HG03378 (cell line): ENCODE results near the gene DYNLRB1.

Experiments used
- ATAC-seq: cut with Tn5 transposase; IDR thresholded peaks from one replicate; pipeline ENCODE4 v1.9.1; 2021; ENCODE audit warnings: mild to moderate bottlenecking, moderate library complexity; ENCODE audit not compliant: unreplicated experiment

The DYNLRB1 gene

DNA sequence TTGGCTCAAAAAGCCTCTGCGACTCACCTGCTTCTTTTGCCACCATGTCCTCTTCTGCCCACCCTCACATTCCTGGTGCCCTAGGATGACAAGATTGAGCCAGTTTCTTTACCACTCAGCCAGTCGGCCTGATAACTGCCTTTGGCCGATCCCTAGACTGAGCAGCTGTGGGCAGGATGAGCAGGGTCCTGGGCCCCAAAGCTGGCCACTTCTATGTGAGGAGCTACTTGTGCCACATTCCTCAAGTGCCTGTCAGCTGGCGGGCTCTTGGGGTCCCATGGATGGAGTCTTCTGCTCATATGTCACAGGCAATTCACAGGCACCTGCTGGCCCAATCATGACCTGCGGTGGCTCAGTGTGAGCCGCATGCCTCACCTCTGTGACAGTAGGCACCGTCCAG is 16.5 kb downstream of the DYNLRB1 start:
- ATAC-seq = no peak

GRCh38 chr20:34534391-34535165 is 18.4 kb downstream of the DYNLRB1 start:
- ATAC-seq = no peak

GRCh38 chr20:34535301-34535840 is 19.1 kb downstream of the DYNLRB1 start:
- ATAC-seq = no peak

DNA sequence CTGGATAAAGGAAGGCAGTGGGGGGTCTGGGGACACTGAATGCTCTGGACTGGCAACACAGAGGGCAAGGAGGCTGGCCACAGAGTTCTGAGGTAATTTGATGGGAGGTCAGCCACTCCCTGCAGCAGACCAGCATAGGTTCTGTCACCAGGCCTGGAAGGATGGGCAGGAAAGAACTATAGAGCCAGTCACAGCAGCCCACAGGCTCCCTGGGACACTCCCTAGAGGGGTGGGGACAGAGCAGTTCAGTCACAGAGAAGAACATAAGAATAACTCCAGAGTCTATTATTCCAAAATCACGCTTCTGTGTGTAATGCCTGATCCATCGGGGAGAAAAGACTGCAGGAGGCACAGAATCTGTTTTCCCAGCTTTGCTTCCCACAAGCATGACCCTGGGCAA is 19.6 kb downstream of the DYNLRB1 start:
- ATAC-seq = no peak

DNA sequence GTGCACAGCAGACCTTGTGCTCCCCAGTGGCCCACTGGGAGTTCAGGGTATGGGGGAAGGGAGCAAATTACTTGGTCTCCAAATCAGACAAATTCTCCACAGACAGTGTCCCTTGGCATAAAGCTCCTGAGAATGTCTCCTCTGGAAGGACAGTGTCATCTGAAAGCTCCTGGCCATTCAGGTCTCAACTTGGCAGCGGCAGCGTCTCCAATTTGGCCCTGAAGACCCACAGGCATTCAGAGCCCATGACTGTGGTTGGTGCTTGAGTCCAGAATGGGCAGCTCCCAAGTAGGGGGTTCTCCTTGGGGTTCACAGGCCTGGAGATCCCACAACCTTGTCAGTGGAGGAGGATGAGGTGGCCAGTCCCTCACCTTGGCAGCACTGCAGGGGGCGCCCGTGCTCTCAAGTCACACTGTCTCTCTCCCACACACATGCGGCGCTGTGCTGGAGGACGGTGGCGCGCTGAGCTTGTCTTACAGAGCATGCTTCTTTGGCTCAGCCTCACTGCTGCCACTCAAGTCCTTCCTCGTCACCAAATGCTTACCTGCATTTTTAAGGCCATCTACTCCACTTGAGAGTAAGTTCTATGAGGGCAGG is 20.7 kb downstream of the DYNLRB1 start:
- ATAC-seq = no peak

DNA sequence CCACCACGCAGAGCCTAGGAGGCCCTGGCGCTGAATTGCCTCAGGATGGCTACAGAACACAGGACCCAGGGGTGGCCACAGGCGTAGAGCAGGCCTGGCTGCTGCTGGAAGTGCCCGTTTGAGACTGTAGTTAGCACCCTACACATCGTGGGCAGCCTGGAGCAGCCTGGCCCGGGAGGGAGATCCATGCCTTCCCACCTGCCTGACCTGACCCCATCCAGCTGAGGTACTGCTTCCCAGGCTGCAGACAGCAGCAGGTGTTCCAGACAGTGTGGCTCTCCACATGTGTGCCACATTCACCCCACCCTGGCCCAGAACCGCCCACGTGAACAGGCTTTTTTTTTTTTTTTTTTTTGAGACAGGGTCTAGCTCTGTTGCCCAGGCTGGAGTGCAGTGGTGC is 21.4 kb downstream of the DYNLRB1 start:
- no peak for ATAC-seq

DNA sequence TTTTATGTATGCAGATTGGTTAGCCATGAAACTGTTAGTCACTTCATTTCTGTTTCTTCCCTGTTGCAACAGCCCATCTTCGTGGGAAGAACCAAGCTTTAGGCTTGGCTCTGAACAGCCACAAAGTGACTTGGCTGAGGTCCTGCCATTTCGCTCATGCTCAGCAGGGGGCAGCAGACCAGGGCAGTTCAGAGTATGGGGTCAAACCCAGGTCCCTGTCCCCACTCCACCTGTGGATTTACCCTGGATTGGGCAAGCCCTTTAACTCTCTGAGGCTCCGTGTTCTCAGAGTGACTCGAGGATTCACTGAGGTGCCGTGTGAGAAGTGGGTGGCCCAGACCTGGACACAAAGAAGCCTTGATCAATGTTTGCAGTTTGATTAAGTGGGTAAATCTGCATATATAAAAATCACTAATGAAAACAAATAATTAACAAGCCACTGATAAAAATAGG is 22.5 kb downstream of the DYNLRB1 start:
- ATAC-seq = no peak

DNA sequence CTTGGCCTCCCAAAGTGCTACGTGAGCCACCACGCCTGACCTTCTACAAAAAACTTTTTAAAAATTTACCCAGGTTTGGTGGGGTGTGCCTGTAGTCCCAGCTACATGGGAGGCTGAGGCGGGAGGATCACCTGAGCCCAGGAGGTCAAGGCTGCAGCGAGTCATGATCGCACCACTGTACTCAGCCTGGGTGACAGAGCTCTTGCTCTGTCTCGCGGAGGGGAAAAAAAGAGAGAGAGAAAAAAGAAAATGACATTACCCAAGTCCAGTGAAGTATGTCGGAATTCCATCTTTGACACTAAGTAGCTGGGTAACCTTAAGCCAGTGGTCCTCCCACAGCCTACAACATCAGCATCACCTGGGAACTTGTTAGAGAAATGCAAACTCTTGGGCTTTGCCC is 23.5 kb downstream of the DYNLRB1 start:
- ATAC-seq = no peak

DNA sequence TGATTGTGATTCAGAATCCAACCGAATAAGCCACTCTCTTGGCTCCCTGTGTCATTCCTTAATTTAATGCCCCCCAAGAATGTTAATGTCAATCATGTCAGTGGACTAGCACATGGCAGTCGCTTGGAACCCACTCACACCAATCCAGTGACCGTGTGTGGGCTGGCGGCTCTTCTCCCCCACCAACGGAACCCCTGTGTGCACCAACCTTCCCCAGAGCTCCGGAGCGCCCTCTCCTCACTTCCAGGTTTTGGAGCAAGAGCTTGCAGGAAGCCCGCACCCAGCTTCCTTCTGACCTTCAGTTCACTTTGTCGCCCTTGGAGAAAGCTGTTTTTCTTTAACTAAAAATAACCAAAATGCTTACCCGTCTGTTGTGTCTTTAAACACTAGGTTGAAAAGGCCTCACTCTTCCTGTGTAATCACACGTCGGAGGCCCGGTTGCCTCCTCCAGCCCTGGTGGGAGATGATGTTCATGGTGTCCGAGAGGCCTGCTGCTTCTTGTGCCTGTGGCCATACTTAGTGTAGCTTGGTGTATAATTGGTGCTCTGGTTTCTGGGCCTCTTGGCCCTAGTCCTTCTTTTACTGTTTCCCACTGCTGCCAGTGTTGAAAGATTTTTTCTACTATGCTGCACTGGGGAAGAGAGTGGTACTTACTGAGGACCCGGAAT is 24.5 kb downstream of the DYNLRB1 start:
- ATAC-seq = no peak

DNA sequence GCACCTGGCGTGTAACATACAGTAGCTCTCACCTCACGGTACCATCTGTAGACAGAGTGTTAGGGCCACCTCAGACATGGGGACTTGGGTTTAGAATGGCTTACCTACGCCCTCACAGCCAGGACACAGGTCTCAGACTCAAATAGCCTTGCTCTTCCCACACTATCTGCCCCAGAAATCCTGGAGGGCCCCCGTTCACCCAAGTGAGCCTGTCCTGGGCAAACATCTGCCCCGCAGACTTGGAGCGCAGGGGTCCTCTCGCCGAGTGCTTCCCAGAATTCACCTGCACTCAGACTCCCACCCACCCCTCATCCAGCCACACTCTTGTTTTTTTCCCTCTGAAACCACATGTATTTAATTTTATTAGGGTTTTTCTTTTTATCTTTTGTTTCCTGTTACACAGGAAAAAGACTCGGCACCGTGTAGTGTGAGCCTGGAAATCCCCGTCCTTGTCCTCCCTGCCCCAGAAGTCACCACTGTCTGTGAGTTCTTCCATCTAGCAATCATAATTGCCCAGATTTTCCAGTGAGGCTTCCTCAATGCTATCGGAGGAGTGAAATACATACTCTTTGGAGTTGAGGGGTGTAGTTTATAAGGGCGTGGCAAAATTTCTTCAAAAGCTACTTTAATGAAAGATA is 25.2 kb downstream of the DYNLRB1 start:
- no peak for ATAC-seq

GRCh38 chr20:34541917-34542316 is 25.7 kb downstream of the DYNLRB1 start:
- no peak for ATAC-seq

GRCh38 chr20:34542439-34542838 is 26.2 kb downstream of the DYNLRB1 start:
- no peak for ATAC-seq

DNA sequence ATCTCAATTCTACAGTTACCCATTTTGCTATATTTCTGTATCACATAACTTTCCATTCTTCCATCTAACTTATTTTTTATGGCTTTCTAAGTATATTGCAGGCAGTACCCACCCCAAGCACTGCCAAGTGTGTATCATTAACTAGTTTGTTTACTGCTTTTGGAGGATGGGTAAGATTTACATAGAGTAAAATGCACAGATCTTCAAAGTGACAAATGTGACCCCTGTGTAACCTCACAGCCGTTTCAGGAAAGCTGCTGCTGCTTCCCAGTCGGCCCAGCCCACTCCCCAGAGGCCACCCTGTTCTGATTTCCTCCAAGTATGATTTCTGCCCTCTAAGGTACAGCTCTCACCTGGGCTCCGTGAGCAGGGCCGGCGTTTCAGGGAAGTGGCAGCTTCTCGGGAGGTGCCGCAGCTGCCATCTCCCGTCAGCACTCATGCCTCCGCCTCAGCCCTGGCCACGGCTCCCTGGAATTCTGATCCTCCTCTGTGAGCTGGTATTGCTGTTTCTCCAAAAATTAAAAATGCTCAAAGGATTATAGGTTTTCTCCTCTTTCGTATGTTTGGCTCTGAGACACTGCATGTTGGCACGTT is 27.3 kb downstream of the DYNLRB1 start:
- ATAC-seq = no peak

DNA sequence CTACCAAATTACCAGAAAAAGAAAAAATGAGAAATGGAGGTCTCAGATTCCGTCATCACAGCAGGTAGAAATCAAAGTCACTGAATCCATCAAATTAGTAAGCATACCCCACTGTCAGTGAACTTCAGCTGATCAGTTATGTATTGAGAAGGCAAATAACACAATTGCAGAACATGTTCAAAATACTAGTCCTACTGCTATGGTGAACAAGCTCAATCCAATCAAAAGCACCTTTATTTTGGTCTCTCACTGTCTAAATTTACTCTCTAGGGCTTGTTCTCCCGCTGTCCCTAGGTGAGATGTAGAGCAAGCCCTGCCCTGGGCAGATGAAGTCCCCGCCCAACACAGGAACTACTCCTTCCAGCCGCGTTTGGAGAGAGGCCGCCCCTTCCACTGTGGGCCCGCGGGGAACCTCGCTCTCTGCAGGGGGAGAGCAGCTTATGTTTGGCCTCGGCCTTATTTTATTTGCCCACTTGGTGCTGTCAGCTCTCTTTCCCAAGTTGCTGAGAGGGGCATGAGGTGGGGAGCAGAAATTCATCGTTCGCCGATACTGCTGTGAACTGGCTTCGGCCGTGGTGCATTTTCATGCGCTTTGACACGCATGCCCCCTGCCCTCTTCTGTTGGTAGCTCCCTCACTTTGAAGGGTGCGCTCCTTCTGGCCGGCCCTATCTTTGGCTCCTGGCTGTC is 28.0 kb downstream of the DYNLRB1 start:
- no peak for ATAC-seq

DNA sequence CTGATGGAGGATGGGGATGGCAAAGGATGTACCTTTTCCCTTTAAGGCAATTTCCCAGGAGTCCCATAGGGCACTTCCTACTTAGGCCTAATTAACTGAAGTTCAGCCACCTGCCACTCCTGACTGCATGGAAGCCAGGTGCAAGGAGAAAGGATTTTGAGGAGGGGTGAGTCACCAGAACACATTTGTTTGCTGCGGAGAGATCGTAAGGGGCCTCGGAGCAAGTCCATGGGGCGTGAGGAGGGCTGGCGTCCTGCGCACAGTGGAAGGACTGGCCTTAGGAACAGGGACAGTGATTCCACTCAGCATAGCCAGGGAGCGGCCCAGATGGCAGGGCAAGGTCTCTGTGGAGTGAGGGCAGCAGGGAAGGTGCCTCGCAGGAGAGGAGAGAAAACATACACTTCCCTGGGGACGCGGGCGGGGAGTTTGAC is 30.5 kb downstream of the DYNLRB1 start:
- no peak for ATAC-seq

DNA sequence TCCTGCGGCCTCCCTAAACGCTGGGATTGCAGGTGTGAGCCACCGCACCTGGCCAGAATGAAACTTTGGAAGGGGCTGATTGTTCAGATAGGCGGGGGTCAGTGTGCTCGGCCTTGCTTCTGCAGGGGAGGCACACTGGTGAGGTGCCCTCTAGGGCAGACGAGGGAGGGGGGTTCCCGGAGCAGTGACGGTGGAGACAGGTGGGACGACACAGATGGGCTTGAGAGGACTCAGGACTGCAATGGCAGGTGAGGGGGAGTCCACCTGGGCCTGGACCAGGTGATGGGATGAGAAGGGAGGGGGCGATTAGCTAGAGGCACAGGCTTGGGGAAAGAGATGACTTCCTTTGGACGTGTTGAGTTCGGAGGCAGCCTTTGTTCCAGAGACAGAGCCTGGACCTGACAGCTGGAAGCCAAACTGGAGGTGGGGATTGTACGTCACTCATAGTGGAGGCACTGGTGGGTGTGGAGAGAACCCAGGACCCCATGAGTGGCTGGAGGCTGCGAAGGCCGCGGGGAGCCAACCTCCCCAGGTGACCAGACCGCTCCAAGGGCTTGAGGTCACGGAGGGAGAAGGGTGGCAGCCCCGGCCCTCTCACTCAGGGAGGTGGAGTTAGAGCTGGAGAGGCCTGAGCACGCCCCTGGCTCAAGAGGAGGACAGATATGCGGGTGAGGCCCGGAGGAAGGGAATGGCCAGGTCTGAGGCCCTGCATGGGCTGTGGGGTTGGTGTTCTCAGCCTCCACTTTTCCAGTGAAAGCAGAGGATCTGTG is 31.8 kb downstream of the DYNLRB1 start:
- no peak for ATAC-seq

DNA sequence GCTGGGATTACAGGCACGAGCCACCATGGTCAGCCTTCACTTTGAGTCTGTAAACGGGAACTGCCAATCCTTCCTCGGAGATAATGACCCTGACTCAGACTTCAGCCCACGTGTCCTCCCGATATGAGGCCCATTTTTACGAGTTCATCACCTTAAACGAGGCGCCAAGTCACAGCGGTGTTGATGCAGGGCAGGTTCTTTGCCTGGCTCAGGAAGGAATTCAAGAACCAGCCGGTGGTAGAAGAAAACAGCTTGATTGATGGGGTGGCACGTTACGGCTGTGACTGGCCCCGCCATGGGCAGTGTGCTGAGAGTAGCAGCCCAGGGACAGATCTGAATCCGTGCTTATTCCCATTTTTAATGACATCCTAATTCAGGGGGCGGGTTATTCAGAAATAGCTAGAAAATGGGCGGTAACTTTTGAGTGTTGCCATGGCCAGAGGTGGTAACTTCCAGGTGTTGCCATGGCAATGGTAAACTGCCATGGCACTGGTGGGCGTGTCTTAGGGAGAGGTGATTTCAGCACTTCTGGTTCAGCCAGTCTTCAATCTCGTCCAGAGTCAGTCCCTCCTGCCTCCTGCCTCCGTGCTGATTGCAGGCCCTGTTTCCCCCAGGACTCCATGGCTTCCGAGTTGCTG is 33.2 kb downstream of the DYNLRB1 start:
- ATAC-seq = no peak

DNA sequence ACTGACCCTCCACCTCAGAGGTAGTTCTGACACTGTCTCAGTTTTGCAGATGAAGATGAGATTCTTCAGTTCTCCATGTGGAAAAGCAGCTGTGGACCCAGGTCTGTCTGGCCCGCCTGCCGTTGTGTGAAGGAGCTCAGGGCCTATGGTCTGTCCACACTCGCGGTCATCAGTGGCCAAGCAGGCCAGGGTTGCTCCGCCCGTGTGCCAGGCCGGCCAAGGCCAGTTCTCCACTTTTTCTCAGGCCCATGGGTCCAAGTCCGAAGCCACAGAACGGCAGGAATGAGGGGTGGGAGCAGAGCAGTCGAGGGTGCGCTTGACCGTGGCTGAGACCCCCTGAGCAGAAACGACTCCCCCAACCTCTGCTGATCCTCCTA is 33.7 kb downstream of the DYNLRB1 start:
- no peak for ATAC-seq

DNA sequence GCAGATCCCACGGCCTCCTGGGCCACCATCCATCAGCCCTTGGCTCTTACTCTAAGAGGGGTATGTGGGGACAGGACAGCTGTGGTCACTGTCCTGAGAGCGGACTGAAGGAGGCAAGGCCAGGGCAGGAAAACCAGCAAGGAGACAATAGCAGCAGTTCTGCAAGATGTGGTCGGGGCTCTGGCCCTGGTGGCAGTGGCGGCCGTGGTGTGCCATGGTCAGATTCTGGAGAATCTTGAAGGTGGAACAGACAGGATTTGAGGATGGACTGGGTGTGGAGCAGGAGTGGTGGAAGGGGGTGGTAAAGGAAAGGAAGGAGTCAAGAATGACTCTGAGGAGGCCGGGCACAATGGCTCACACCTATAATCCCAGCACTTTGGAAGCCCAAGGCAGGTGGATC is 36.3 kb downstream of the DYNLRB1 start:
- ATAC-seq = no peak
